Mesendoderm (in vitro differentiated cells): Measurements from ENCODE around the gene TMTC1.

Experiments
- DNase-seq: peaks from one replicate; pipeline ENCODE4 v3.0.0; 2013
- H2AK5ac ChIP-seq: 2 replicates; pipeline ENCODE4 v1.6.1; 2013; ENCODE audit warnings: low read length, inconsistent platforms
- H2BK120ac ChIP-seq: 2 replicates; pipeline ENCODE4 v1.6.1; 2013; ENCODE audit warnings: low read depth, mild to moderate bottlenecking, low read length, moderate library complexity, mixed read lengths
- H2BK15ac ChIP-seq: replicated peaks from 2 replicates; pipeline ENCODE4 v1.6.1; 2013; ENCODE audit warnings: low read depth, mild to moderate bottlenecking, moderate library complexity
- H2BK5ac ChIP-seq: 2 replicates; pipeline ENCODE4 v1.6.1; 2013; ENCODE audit warnings: low read length, inconsistent platforms
- H3K18ac ChIP-seq: 2 replicates; pipeline ENCODE4 v1.6.1; 2013; ENCODE audit warnings: mild to moderate bottlenecking, low read length, mixed read lengths
- H3K23ac ChIP-seq: one replicate; pipeline ENCODE4 v1.6.1; 2013; ENCODE audit warnings: low read length
- H3K27ac ChIP-seq: 2 replicates; pipeline ENCODE4 v1.5.1; 2013; ENCODE audit warnings: low read depth, mild to moderate bottlenecking, inconsistent platforms, low read length, moderate library complexity
- H3K27me3 ChIP-seq: 2 replicates; pipeline ENCODE4 v1.6.1; 2013; ENCODE audit warnings: low read length, control low read depth, mild to moderate bottlenecking, inconsistent platforms; ENCODE audit not compliant: insufficient read depth, poor library complexity
- H3K36me3 ChIP-seq: 2 replicates; pipeline ENCODE4 v1.6.1; 2013; ENCODE audit warnings: low read length, inconsistent platforms; ENCODE audit not compliant: control insufficient read depth, insufficient read depth
- H3K4ac ChIP-seq: one replicate; pipeline ENCODE4 v1.6.1; 2013; ENCODE audit warnings: low read depth, mild to moderate bottlenecking, low read length, moderate library complexity
- H3K4me1 ChIP-seq: 2 replicates; pipeline ENCODE4 v1.6.1; 2013; ENCODE audit warnings: low read depth, low read length, inconsistent platforms; ENCODE audit not compliant: control insufficient read depth
- H3K4me2 ChIP-seq: 2 replicates; pipeline ENCODE4 v1.6.1; 2013; ENCODE audit warnings: low read length
- H3K4me3 ChIP-seq: 2 replicates; pipeline ENCODE4 v1.5.1; 2013; ENCODE audit warnings: mild to moderate bottlenecking, low read length
- H3K56ac ChIP-seq: one replicate; pipeline ENCODE4 v1.6.1; 2013; ENCODE audit warnings: low read length
- H3K79me1 ChIP-seq: 2 replicates; pipeline ENCODE4 v1.6.1; 2013; ENCODE audit warnings: low read length, inconsistent platforms
- H3K79me2 ChIP-seq: 2 replicates; pipeline ENCODE4 v1.6.1; 2013; ENCODE audit warnings: mild to moderate bottlenecking, low read length; ENCODE audit not compliant: control insufficient read depth, insufficient read depth
- H3K9ac ChIP-seq: 2 replicates; pipeline ENCODE4 v1.6.1; 2013; ENCODE audit warnings: low read length, inconsistent platforms
- H4K5ac ChIP-seq: one replicate; pipeline ENCODE4 v1.6.1; 2013; ENCODE audit warnings: low read length
- H4K8ac ChIP-seq: one replicate; pipeline ENCODE4 v1.6.1; 2013; ENCODE audit warnings: low read depth, mild to moderate bottlenecking, control low read depth, low read length, moderate library complexity
- WGBS: extraction: QIAGEN DNeasy Blood & Tissue Kit; methylation state at CpG from one replicate; pipeline ENCODE4 v1.1.7; 2013; ENCODE audit warnings: low lambda C conversion rate, missing lambda C conversion rate; ENCODE audit not compliant: insufficient coverage; ENCODE audit errors: extremely low coverage; 5-methylcytosine and 5-hydroxymethylcytosine counted together

TMTC1 gene

GRCh38 chr12:29782285-29782870 is 1.4 kb downstream of the TMTC1 start:
- no peaks in the 10 kb centered on the region for H3K36me3 ChIP-seq
- peak overlapping the region; percentile 3 for H3K27ac ChIP-seq
- H3K4ac ChIP-seq: no peak overlapping the region
- peak overlapping the region; percentile 79 for H3K4me3 ChIP-seq
- H3K56ac ChIP-seq: peak overlapping the region; percentile 89
- H2BK15ac ChIP-seq: no peak overlapping the region
- H3K27me3 ChIP-seq: no peaks in the 10 kb centered on the region
- no peak overlapping the region for H2BK120ac ChIP-seq
- no peak overlapping the region for H2AK5ac ChIP-seq
- no peak overlapping the region for H4K8ac ChIP-seq
- H4K5ac ChIP-seq: no peak overlapping the region
- DNase-seq: peak; percentile 51
- H3K79me1 ChIP-seq: peaks cover 9% of the 10 kb centered on the region
- H3K79me2 ChIP-seq: peaks cover 26% of the 10 kb centered on the region
- H3K23ac ChIP-seq: peak overlapping the region; percentile 50
- H3K18ac ChIP-seq: peak overlapping the region; percentile 64
- H3K4me1 ChIP-seq: no peaks in the 10 kb centered on the region
- peak overlapping the region; percentile 95 for H3K4me2 ChIP-seq
- peak overlapping the region; percentile 75 for H3K9ac ChIP-seq
- no CpG with 5 or more reads among the region's 16 CpGs for WGBS
- no peak overlapping the region for H2BK5ac ChIP-seq

GRCh38 chr12:29781705-29782266 is 2.0 kb downstream of the TMTC1 start:
- no peak overlapping the region for H3K18ac ChIP-seq
- peaks cover 26% of the 10 kb centered on the region for H3K79me2 ChIP-seq
- peak overlapping the region; percentile 12 for H3K9ac ChIP-seq
- no CpG with 5 or more reads among the region's 2 CpGs for WGBS
- H3K56ac ChIP-seq: no peak overlapping the region
- H3K4me1 ChIP-seq: no peaks in the 10 kb centered on the region
- no peak overlapping the region for H3K4ac ChIP-seq
- no peak overlapping the region for H2BK15ac ChIP-seq
- no peak overlapping the region for H4K5ac ChIP-seq
- H3K23ac ChIP-seq: no peak overlapping the region
- DNase-seq: no peak
- H4K8ac ChIP-seq: no peak overlapping the region
- no peak overlapping the region for H3K27ac ChIP-seq
- peaks cover 10% of the 10 kb centered on the region for H3K79me1 ChIP-seq
- peak overlapping the region; percentile 28 for H3K4me2 ChIP-seq
- H2BK120ac ChIP-seq: no peak overlapping the region
- no peak overlapping the region for H3K4me3 ChIP-seq
- H3K36me3 ChIP-seq: no peaks in the 10 kb centered on the region
- no peak overlapping the region for H2BK5ac ChIP-seq
- no peak overlapping the region for H2AK5ac ChIP-seq
- no peaks in the 10 kb centered on the region for H3K27me3 ChIP-seq

GRCh38 chr12:29781188-29781587 is 2.6 kb downstream of the TMTC1 start:
- no peak overlapping the region for H4K5ac ChIP-seq
- no peak overlapping the region for H3K4ac ChIP-seq
- H3K4me2 ChIP-seq: no peak overlapping the region
- no peak overlapping the region for H2BK120ac ChIP-seq
- H3K27ac ChIP-seq: no peak overlapping the region
- peaks cover 13% of the 10 kb centered on the region for H3K79me1 ChIP-seq
- peak overlapping the region; percentile 50 for H3K56ac ChIP-seq
- peaks cover 28% of the 10 kb centered on the region for H3K79me2 ChIP-seq
- H3K4me3 ChIP-seq: no peak overlapping the region
- H3K18ac ChIP-seq: no peak overlapping the region
- H4K8ac ChIP-seq: no peak overlapping the region
- H2BK15ac ChIP-seq: no peak overlapping the region
- no peak overlapping the region for H2AK5ac ChIP-seq
- H3K23ac ChIP-seq: no peak overlapping the region
- H2BK5ac ChIP-seq: no peak overlapping the region
- no peaks in the 10 kb centered on the region for H3K27me3 ChIP-seq
- no peaks in the 10 kb centered on the region for H3K36me3 ChIP-seq
- no peak overlapping the region for H3K9ac ChIP-seq
- DNase-seq: no peak
- H3K4me1 ChIP-seq: no peaks in the 10 kb centered on the region

DNA sequence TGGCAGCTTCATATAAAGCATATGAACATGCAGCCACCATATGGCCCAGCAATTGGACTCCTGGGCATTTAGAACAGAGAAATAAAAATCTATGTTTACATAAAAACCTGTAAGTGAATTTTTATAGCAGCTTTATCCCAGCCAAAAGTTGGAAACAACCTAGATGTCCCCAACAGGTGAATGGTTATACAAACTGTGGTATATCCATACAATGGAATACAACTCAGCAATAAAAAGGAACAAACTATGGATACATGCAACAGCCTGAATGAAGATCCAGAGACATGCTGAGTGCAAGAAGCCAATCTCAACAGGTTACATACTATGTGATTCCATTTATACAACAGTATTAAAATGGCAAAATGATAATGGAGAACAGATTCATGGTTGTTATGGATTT is 3.7 kb downstream of the TMTC1 start:
- Histone ChIP-seq H3K23ac (no peak overlapping the region), H3K27me3 (no peaks in the 10 kb centered on the region), H3K9ac (no peak overlapping the region), H2BK15ac (no peak overlapping the region), H2BK5ac (no peak overlapping the region), H3K4me2 (no peak overlapping the region), H3K27ac (no peak overlapping the region), H3K4ac (no peak overlapping the region), H3K79me2 (peaks cover 31% of the 10 kb centered on the region), H4K5ac (peak overlapping the region; percentile 12), H3K18ac (no peak overlapping the region), H3K79me1 (peaks cover 20% of the 10 kb centered on the region), H3K4me3 (no peak overlapping the region), H4K8ac (no peak overlapping the region), H3K56ac (no peak overlapping the region), H3K36me3 (no peaks in the 10 kb centered on the region), H2AK5ac (no peak overlapping the region), H2BK120ac (no peak overlapping the region), H3K4me1 (no peaks in the 10 kb centered on the region)
- DNase-seq: no peak

GRCh38 chr12:29778531-29778930 is 5.2 kb downstream of the TMTC1 start:
- no peaks in the 10 kb centered on the region for H3K27me3 ChIP-seq
- H3K79me1 ChIP-seq: peaks cover 24% of the 10 kb centered on the region
- H4K5ac ChIP-seq: no peak overlapping the region
- no peak overlapping the region for H3K18ac ChIP-seq
- H3K79me2 ChIP-seq: peaks cover 36% of the 10 kb centered on the region
- H3K56ac ChIP-seq: no peak overlapping the region
- peaks cover 2% of the 10 kb centered on the region for H3K4me1 ChIP-seq
- H4K8ac ChIP-seq: no peak overlapping the region
- H2BK120ac ChIP-seq: no peak overlapping the region
- H3K9ac ChIP-seq: no peak overlapping the region
- H3K23ac ChIP-seq: no peak overlapping the region
- no peaks in the 10 kb centered on the region for H3K36me3 ChIP-seq
- H3K4me2 ChIP-seq: no peak overlapping the region
- no peak for DNase-seq
- no peak overlapping the region for H2BK15ac ChIP-seq
- no peak overlapping the region for H2BK5ac ChIP-seq
- no peak overlapping the region for H3K27ac ChIP-seq
- H3K4me3 ChIP-seq: no peak overlapping the region
- H2AK5ac ChIP-seq: no peak overlapping the region
- no peak overlapping the region for H3K4ac ChIP-seq

DNA sequence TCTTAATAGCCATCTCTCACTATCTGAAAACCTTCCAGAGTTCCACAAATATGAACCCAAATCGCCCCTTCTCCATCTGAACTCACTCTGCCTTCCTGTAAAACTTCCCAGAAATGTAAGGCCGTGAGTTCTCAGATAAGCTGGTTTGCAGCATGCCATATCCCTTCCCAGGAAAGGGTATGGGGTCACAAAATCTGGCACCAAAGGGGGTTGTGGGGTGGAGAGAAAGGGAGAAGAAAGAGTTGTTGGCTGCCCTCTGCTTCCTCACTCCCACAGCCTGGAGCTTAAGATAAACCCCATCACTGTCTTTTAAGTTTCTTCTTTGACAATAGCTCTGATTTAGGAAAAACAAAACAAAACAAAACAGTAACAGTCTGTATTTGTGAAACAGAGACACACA is 10.7 kb downstream of the TMTC1 start:
- no peak overlapping the region for H3K4me2 ChIP-seq
- H3K79me2 ChIP-seq: peaks cover 26% of the 10 kb centered on the region
- H3K56ac ChIP-seq: no peak overlapping the region
- H4K5ac ChIP-seq: no peak overlapping the region
- no peak overlapping the region for H3K27ac ChIP-seq
- no peak overlapping the region for H3K4me3 ChIP-seq
- no peak overlapping the region for H4K8ac ChIP-seq
- H3K23ac ChIP-seq: no peak overlapping the region
- no peak overlapping the region for H3K4ac ChIP-seq
- H3K27me3 ChIP-seq: no peaks in the 10 kb centered on the region
- no CpG with 5 or more reads among the region's 2 CpGs for WGBS
- H3K36me3 ChIP-seq: no peaks in the 10 kb centered on the region
- DNase-seq: no peak
- H2BK15ac ChIP-seq: no peak overlapping the region
- H2AK5ac ChIP-seq: no peak overlapping the region
- no peak overlapping the region for H2BK5ac ChIP-seq
- no peak overlapping the region for H3K18ac ChIP-seq
- peaks cover 9% of the 10 kb centered on the region for H3K4me1 ChIP-seq
- no peak overlapping the region for H3K9ac ChIP-seq
- no peak overlapping the region for H2BK120ac ChIP-seq
- peaks cover 23% of the 10 kb centered on the region for H3K79me1 ChIP-seq
